Neutrophil (primary cell): ENCODE data around the gene SLC1A7.

Source experiments
- H3K27ac ChIP-seq: fragments of 200-600 bp; sonication (generic); 2 replicates; pipeline ENCODE4 v1.5.1; 2016; ENCODE audit warnings: mild to moderate bottlenecking, moderate library complexity
- H3K27me3 ChIP-seq: fragments of 200-600 bp; sonication (generic); 2 replicates; pipeline ENCODE4 v1.6.0; 2016; ENCODE audit warnings: mild to moderate bottlenecking
- H3K36me3 ChIP-seq: fragments of 200-600 bp; sonication (generic); 2 replicates; pipeline ENCODE4 v1.5.1; 2017
- H3K4me1 ChIP-seq, 2 experiments: fragments of 200-600 bp in 1 of 2; sonication (generic) in 1 of 2; 1 replicate in 1 of 2; 2 replicates in 1 of 2; pipeline versions ENCODE4 v1.5.1 to v1.6.1; 2013 to 2016; ENCODE audit warnings: low read depth in 1 of 2, low read length in 1 of 2, mild to moderate bottlenecking in 1 of 2, moderate library complexity in 1 of 2; ENCODE audit not compliant: control insufficient read depth in 1 of 2, insufficient read depth in 1 of 2
- H3K4me3 ChIP-seq, 2 experiments: fragments of 200-600 bp in 1 of 2; sonication (generic) in 1 of 2; 1 replicate in 1 of 2; 2 replicates in 1 of 2; pipeline ENCODE4 v1.5.1; 2013 to 2016; ENCODE audit warnings: low read depth in 1 of 2, low read length in 1 of 2, mild to moderate bottlenecking in 1 of 2, moderate library complexity in 1 of 2
- H3K9me3 ChIP-seq: fragments of 200-600 bp; sonication (generic); 2 replicates; pipeline ENCODE4 v1.5.1; 2016
- TF ChIP-seq, protein P1 (sequence below): fragments of 200-600 bp; sonication (generic); IDR thresholded peaks from 2 replicates; pipeline ENCODE4 v1.5.1; 2016; ENCODE audit warnings: antibody characterized with exemption

SLC1A7 gene

DNA sequence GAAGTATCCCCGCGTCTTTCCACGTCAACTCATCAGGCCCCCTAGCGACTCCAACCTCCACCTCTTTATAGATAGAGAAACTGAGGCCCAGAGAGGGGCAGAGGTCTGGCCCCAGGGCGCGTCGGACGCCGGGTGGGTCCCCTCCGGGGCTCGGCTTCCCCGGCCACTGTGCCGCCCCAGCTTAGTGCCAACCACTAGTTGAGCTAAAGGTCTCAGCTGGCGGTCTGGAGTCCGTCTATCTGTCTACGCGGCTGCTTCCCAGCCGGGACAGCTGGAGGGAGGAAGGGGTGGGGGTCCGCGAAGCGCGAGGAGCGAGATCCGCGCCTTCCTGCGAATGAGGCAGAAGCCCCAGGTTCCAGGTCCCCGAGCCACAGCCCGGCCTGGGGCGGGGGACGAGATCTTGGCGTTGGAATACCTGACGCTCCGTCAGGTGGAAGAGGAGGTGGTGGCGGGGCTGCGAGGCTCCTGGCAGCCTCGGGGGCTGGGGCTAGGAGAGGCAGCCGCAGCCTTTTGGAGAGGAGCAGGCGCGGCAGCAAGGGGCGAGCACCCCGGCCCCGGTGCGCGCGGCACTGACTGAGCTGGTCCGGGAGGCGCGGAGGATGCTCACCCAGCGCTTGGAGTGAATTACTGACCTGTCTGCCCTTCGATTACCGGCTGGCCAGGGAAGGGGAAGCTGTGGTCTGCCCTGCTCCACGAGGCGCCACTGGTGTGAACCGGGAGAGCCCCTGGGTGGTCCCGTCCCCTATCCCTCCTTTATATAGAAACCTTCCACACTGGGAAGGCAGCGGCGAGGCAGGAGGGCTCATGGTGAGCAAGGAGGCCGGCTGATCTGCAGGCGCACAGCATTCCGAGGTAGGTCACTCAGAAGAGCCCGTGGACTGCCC is 79.5 kb downstream of the SLC1A7 start:
- no peak overlapping the region for H3K4me3 ChIP-seq
- H3K4me1 ChIP-seq, result peaks cover 5 to 14% of the 10 kb centered on the region in 2 experiments
- no peaks in the 10 kb centered on the region for H3K36me3 ChIP-seq
- no peaks in the 10 kb centered on the region for H3K9me3 ChIP-seq
- TF ChIP-seq, protein P1, sequence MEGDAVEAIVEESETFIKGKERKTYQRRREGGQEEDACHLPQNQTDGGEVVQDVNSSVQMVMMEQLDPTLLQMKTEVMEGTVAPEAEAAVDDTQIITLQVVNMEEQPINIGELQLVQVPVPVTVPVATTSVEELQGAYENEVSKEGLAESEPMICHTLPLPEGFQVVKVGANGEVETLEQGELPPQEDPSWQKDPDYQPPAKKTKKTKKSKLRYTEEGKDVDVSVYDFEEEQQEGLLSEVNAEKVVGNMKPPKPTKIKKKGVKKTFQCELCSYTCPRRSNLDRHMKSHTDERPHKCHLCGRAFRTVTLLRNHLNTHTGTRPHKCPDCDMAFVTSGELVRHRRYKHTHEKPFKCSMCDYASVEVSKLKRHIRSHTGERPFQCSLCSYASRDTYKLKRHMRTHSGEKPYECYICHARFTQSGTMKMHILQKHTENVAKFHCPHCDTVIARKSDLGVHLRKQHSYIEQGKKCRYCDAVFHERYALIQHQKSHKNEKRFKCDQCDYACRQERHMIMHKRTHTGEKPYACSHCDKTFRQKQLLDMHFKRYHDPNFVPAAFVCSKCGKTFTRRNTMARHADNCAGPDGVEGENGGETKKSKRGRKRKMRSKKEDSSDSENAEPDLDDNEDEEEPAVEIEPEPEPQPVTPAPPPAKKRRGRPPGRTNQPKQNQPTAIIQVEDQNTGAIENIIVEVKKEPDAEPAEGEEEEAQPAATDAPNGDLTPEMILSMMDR, result no peak
- peaks cover 76% of the 10 kb centered on the region for H3K27me3 ChIP-seq
- no peak overlapping the region for H3K27ac ChIP-seq

DNA sequence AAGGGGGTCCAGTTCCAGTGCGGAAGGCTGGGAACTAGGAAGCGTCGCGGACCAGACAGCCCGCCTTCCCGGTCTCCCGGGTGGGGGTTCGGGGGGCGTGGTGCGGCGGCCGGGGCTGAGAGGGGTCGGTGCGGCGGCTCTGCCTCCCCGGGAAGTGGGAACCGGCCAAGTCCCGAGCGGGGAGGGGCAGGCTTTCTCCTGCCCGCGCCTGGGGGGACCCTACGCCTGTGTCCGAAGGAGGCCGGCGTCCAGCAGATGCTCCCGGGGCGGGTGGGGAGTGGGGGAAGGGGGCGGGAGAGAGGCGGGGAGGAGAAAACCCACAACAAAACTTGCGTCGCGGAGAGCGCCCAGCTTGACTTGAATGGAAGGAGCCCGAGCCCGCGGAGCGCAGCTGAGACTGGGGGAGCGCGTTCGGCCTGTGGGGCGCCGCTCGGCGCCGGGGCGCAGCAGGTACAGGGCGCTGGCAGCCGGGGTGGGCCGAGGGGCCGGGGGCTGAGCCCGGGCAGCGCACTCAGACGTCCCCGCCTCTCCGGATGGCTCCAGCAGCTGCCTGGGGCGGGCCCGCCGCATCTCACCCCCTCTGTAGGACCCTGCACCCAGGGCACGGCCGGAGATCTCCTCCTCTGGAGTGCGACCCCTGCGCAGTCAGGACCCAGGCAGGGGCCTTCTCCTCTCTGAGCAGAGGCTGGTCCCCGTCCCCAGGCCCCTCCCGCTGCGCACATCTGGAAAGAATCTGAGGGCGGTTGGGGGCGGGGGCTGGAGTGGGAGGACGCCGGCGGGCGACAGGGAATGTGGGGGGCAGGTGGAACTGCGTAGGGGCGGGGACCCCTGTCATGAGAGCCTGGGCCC is 80.4 kb downstream of the SLC1A7 start, which contains the start of gene PODN:
TSS of gene PODN (plus strand) at position 355 of the 849 bp plus-strand sequence. CDS start 7,643 bp downstream, outside the sequence.
- H3K9me3 ChIP-seq, result no peaks in the 10 kb centered on the region
- H3K36me3 ChIP-seq, result no peaks in the 10 kb centered on the region
- no peak within 1 kb of the TSS for H3K27ac ChIP-seq
- H3K27me3 ChIP-seq, result peaks cover 85% of the 10 kb centered on the region
- peaks cover 5 to 14% of the 10 kb centered on the region in 2 experiments for H3K4me1 ChIP-seq
- TF ChIP-seq, protein P1, result no peak
- H3K4me3 ChIP-seq, result no peak within 1 kb of the TSS

DNA sequence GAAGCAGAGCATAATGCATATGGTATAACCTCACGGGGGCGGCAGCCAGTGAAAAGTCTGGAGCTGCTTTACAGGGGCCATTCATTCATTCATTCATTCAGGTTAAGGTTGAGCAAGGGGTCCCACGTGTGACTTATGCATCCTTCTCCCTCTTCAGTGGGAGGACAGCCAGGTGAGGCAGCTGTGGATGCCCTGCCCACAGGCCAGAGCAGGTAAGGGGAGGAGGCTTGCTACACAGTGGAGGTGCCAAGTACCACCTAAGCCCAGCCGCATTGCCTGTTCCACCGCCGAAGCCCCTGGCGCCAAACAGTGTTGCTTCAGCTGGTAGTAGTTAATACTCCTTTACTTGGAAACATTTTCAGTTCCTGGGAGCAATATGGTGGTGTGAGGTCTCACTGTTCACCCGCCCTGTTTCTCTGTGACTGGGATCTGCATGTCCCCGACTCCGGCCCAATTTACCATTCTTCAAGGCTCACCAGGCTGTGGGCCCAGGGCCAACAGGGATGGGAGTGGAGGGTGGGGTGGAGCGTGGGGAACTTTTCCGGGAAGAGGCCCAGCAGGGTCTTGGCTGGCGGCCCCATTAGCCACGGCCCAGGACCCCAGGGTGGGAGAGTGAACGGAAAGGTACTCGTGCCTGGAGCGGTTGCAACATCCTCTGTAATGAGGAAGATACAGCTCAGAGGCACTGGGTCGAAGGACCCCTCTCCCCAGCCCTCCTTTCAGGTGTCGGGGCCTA is 81.1 kb downstream of the SLC1A7 start:
- no peak overlapping the region for H3K27ac ChIP-seq
- H3K36me3 ChIP-seq, result no peaks in the 10 kb centered on the region
- H3K4me3 ChIP-seq, result no peak overlapping the region
- H3K27me3 ChIP-seq, result peaks cover 85% of the 10 kb centered on the region
- no peaks in the 10 kb centered on the region for H3K9me3 ChIP-seq
- peaks cover 5 to 14% of the 10 kb centered on the region in 2 experiments for H3K4me1 ChIP-seq
- TF ChIP-seq, protein P1, result no peak

DNA sequence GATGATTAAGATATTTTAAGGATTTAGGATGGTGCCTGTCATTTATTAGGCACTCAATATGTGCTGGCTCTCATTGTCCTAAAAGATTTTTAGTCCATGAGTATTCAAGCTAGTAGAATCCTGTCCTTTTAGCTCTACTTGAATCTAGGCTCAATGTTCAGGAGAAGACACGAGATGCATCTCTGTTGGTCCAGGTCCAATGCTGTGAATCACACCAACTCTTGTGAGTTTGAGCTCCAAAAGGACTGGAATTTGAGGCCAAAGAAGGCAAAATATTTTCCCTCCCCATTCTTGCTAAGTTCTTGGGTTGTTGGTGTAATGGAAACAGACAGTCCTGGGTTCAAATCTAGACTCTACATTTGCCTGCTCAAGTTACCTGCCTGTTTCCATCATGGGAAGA is 81.9 kb downstream of the SLC1A7 start:
- H3K4me1 ChIP-seq, result peaks cover 5 to 14% of the 10 kb centered on the region in 2 experiments
- TF ChIP-seq, protein P1, result no peak
- H3K27me3 ChIP-seq, result peaks cover 85% of the 10 kb centered on the region
- no peak overlapping the region for H3K27ac ChIP-seq
- no peaks in the 10 kb centered on the region for H3K9me3 ChIP-seq
- H3K36me3 ChIP-seq, result no peaks in the 10 kb centered on the region
- no peak overlapping the region for H3K4me3 ChIP-seq

DNA sequence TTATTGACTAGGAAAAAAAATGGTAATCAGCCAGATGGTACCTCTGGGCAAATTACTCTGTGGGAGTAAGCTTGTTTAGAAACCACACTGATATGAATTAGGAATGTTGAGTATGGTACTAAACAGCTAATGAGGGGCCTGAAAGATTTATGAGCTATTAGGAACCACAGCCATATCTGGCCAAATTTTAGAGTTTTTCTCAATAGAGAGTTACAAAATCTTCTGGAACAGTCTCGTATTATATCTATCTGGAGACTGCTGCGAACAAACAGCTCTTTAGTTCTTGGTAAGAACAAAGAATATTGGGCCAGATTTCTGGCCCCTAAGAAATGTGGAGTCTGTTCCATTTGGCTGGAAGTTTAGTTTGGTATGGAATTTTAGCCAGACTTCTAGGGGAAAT is 85.3 kb downstream of the SLC1A7 start:
- peaks cover 50% of the 10 kb centered on the region for H3K27me3 ChIP-seq
- peaks cover under 1 to 4% of the 10 kb centered on the region in 2 experiments for H3K4me1 ChIP-seq
- no peak overlapping the region for H3K27ac ChIP-seq
- no peak overlapping the region for H3K4me3 ChIP-seq
- TF ChIP-seq, protein P1, result no peak
- peaks cover 21% of the 10 kb centered on the region for H3K36me3 ChIP-seq
- H3K9me3 ChIP-seq, result no peaks in the 10 kb centered on the region
